ENCODE measurements around the gene IRGC. TPM values are rescaled to one million over a fixed set of nuclear protein-coding genes. Genes with fewer than 3 reads are reported as not detected.
A peak's percentile ranks its signal among the peaks of the same experiment; 100 is the strongest.

Gene IRGC
- total RNA-seq, 4 donors from 2014 or later = not detected

DNA sequence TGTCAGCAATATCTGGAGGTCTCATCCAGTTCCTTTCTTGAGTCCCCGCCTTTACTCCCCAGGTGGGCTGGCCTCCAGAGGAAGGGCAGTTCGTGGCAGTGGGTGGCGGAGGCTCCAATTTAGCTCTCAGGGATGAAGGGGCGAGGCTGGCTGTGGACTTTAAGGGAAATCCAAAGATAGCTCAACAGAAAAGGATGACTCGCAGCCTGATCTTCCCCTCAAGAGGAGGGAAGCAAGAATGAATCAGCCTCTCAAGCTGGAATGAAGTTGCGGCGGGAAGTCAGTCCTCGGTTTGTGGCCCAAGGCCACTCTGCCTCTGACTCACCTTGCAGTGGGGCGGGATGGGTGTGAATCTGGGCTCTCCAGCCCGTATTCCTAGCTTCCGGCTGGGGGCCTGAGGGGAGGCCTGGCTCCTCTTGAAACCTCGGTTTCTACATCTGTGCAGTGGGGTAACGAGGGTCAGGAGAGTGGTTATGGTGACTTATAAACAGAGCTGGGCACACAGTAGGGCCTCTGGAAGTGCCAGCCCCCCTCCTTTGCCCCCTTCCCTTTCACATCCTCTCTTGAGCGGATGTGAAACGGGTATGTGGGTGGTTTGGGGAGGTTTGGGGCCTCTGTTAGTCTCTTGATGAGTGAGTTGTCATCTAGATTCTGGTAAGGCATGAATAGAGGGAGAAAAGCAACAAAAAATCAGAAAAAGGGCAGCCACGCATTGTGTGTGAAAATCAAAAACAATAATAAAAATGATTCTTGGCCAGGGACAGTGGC, 49.4 kb downstream of the IRGC start:
- H3K36me3 ChIP-seq = no peaks in the 10 kb centered on the region
- no peaks in the 10 kb centered on the region for H3K27me3 ChIP-seq
- peak in 1 of 2 donors; percentile 21 for DNase-seq (ENCODE audit: low spot score in 2 of 2)
- no peaks in the 10 kb centered on the region for H3K9me3 ChIP-seq
- peaks cover 0 to 35% (median 21%) of the 10 kb centered on the region in 4 donors for H3K4me1 ChIP-seq
- 32 to 35% methylated on average over 16 of the region's 16 CpGs for WGBS, 2 donors
- no peak overlapping the region for H3K4me3 ChIP-seq
- TF ChIP-seq, protein P1, sequence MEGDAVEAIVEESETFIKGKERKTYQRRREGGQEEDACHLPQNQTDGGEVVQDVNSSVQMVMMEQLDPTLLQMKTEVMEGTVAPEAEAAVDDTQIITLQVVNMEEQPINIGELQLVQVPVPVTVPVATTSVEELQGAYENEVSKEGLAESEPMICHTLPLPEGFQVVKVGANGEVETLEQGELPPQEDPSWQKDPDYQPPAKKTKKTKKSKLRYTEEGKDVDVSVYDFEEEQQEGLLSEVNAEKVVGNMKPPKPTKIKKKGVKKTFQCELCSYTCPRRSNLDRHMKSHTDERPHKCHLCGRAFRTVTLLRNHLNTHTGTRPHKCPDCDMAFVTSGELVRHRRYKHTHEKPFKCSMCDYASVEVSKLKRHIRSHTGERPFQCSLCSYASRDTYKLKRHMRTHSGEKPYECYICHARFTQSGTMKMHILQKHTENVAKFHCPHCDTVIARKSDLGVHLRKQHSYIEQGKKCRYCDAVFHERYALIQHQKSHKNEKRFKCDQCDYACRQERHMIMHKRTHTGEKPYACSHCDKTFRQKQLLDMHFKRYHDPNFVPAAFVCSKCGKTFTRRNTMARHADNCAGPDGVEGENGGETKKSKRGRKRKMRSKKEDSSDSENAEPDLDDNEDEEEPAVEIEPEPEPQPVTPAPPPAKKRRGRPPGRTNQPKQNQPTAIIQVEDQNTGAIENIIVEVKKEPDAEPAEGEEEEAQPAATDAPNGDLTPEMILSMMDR (IDR thresholded peaks at IDR 0.05) = no peak
- TF ChIP-seq EP300 (IDR thresholded peaks at IDR 0.05) (no peak), POLR2A (IDR thresholded peaks at IDR 0.05) (no peak)
- H3K27ac ChIP-seq = peak overlapping the region in 3 of 4 donors; percentile 55 to 78 (median 61)

DNA sequence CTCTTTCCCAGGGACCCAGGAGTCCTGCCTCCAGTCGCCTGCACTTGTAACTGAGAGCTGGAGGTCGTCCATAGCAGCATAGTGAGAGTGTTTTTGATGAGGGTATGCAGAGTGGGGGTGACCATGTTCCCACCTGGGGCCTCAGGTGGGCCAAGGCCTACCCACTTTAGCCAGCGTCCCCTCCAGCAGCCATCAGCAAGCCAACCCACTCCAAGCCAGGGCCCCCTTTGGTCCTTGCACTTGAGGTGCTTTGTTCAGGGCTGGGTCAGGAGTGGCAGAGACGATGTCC, 50.8 kb downstream of the IRGC start:
- peak overlapping the region in 2 of 4 donors; percentile 61 to 78 for H3K27ac ChIP-seq
- WGBS, 2 donors = 70 to 86% methylated on average over 1 to 4 of the region's 4 CpGs
- no peaks in the 10 kb centered on the region for H3K36me3 ChIP-seq
- TF ChIP-seq EP300 (IDR thresholded peaks at IDR 0.05) = no peak
- TF ChIP-seq POLR2A (IDR thresholded peaks at IDR 0.05) = no peak
- TF ChIP-seq, protein P1 (IDR thresholded peaks at IDR 0.05) = no peak
- H3K4me3 ChIP-seq = no peak overlapping the region
- no peaks in the 10 kb centered on the region for H3K9me3 ChIP-seq
- peaks cover 0 to 35% (median 21%) of the 10 kb centered on the region in 4 donors for H3K4me1 ChIP-seq
- no peak for DNase-seq (ENCODE audit: low spot score in 2 of 2)
- H3K27me3 ChIP-seq = no peaks in the 10 kb centered on the region

DNA sequence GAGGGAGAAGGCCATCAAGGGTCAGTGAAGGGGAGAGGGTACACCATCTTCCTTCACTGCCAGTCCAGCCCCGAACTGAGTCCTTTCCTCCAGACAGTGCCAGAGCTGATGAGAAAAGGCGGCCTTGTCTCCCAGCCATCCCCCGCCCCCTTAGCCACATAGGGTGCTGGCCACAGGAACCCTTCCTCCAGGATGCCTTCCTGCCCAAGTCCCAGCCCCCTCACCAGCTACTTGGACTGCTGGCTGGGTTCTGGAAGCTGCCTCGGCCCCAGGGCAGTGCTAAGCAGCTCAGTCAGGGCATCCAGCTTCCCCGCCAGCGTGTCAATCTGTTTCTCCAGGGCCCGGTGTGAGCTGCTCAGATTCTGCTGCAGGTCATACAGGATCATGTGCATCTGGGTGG, 51.4 kb downstream of the IRGC start:
- H3K4me1 ChIP-seq = peaks cover 0 to 35% (median 21%) of the 10 kb centered on the region in 4 donors
- H3K4me3 ChIP-seq = no peak overlapping the region
- no peaks in the 10 kb centered on the region for H3K36me3 ChIP-seq
- DNase-seq (ENCODE audit: low spot score in 2 of 2) = no peak
- H3K27me3 ChIP-seq = no peaks in the 10 kb centered on the region
- TF ChIP-seq, protein P1 (IDR thresholded peaks at IDR 0.05) = no peak
- TF ChIP-seq POLR2A (IDR thresholded peaks at IDR 0.05) = no peak
- no peak for TF ChIP-seq EP300 (IDR thresholded peaks at IDR 0.05)
- H3K27ac ChIP-seq = peak overlapping the region in 1 of 4 donors; percentile 61
- no peaks in the 10 kb centered on the region for H3K9me3 ChIP-seq
- 79 to 94% methylated on average over 6 of the region's 7 CpGs for WGBS, 2 donors

DNA sequence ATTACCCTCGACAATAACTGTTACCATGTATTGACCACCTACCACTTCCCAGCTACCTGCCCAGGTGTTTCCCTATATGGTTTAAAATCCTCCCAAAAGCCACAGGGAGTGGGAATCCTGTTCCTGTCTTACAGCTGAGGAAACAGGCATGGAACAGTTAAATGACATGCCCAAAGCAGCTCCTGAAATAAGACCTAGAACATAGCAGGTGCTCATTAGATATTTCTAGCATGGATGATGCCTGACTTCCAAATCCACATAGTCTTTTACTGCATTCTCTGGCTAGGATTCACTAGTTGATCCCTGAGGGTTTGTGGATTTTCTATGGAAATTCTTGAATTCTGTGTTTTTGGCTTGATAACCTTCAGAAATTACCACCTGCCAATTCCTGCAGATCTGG, 51.9 kb downstream of the IRGC start:
- no peaks in the 10 kb centered on the region for H3K9me3 ChIP-seq
- no peak overlapping the region for H3K4me3 ChIP-seq
- TF ChIP-seq POLR2A (IDR thresholded peaks at IDR 0.05) (no peak), EP300 (IDR thresholded peaks at IDR 0.05) (no peak)
- TF ChIP-seq, protein P1 (IDR thresholded peaks at IDR 0.05) = no peak
- no peaks in the 10 kb centered on the region for H3K36me3 ChIP-seq
- WGBS, 2 donors = 53 to 100% methylated on average over 1 of the region's 1 CpG
- no peak for DNase-seq (ENCODE audit: low spot score in 2 of 2)
- H3K27me3 ChIP-seq = no peaks in the 10 kb centered on the region
- H3K27ac ChIP-seq = peak overlapping the region in 1 of 4 donors; percentile 41
- peaks cover 0 to 35% (median 21%) of the 10 kb centered on the region in 4 donors for H3K4me1 ChIP-seq

DNA sequence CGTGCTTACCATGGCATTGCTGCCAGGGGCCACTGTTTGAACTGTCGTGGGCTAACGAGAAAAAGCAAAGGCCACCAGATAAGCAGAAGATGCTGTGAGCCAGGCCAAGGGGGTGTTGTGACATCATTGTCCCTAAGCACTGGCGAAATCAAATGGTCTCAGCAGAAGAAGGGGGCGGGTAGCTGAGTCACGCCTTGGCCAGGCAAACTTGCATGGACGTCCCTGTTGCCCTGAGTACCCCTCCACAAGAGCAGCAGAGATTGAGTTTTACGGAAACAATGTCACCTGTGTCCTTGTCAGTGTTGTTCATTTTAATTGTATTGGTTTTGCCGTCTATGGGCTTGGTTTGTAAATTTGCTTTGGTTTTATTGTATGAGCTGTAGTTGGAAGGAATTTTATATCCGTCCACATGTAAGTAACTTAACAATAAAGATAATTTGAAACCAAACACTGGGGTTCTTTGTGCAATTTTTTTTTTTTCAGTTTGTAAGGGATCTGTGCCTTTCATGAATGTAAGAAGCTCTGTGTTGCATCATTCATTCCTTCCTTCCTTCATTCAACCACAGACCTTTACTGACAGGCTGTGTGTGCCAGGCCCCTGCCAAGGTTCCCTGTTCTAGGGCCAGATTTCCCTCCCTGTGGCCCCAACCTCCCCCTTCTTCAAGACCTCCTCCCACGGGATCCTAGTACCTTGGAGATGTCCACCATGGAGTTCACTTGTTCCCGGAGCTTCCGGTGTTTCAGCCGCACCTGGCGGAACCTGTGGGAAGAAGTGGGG, 52.6 kb downstream of the IRGC start:
- TF ChIP-seq EP300 (IDR thresholded peaks at IDR 0.05) (no peak), POLR2A (IDR thresholded peaks at IDR 0.05) (no peak)
- TF ChIP-seq, protein P1 (IDR thresholded peaks at IDR 0.05) = no peak
- no peak for DNase-seq (ENCODE audit: low spot score in 2 of 2)
- H3K4me3 ChIP-seq = no peak overlapping the region

More for the DNA sequence above, 52.6 kb downstream of the IRGC start:
- Histone ChIP-seq H3K4me1 (peaks cover 0 to 34% (median 18%) of the 10 kb centered on the region in 4 donors), H3K9me3 (no peaks in the 10 kb centered on the region), H3K36me3 (no peaks in the 10 kb centered on the region), H3K27me3 (no peaks in the 10 kb centered on the region), H3K27ac (peak overlapping the region in 1 of 4 donors; percentile 41)
- 56 to 60% methylated on average over 15 of the region's 15 CpGs for WGBS, 2 donors
